GM21529 (cell line): ENCODE results near the gene EFCC1.
"Not testable (repeated sequence)": the region's sequence is repeated elsewhere in the genome, so short reads cannot be mapped to it uniquely, and the experiment has no call there.

Experiments
- ATAC-seq: cut with Tn5 transposase; IDR thresholded peaks from one replicate; pipeline ENCODE4 v1.9.1; 2021; ENCODE audit not compliant: unreplicated experiment

The EFCC1 gene

DNA sequence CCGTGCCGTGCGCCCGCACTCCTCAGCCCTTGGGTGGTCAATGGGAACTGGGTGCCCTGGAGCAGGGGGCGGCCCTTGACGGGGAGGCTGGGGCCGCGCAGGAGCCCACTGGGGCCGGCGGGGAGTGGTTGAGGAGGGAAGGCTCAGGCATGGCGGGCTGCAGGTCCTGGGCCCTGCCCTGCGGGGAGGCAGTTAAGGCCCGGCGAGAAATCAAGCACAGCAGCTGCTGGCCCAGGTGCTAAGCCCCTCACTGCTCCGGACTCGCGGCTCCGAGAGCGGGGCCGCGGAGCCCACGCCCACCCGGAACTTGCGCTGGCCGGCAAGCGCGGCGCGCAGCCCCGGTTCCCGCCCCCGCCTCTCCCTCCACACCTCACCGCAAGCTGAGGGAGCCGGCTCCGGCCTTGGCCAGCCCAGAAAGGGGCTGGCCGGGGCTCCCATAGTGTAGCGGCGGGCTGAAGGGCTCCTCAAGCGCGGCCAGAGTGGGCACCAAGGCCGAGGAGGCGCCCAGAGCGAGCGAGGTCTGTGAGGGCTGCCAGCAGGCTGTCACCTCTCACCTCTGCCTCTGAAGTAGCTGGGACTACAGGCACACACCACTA is 67.3 kb downstream of the EFCC1 start:
- no peak for ATAC-seq

DNA sequence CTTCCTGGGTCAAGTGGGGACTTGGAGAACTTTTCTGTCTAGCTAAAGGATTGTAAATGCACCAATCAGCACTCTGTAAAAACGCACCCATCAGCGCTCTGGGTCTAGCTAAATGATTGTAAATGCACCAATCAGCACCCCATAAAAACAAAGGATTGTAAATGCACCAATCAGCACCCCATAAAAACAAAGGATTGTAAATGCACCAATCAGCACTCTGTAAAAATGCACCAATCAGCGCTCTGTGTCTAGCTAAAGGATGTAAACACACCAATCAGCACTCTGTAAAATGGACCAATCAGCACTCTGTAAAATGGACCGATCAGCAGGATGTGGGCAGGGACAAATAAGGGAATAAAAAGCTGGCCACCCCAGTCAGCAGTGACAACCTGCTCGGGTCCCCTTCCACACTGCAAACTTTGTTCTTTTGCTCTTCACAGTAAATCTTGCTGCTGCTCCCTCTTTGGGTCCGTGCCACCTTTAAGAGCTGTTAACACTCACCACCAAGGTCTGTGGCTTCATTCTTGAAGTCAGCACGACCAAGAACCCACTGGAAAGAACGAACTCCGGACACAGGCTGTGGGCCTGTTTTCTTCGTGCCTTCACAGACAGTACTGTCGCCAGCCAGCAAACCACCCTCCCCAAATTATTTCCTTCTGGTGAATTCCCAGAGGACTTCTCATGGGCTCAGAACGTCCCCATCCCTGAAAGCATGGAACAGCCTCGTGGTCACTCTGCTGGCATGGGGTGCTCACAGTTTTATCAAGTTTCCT is 68.4 kb downstream of the EFCC1 start:
- not testable (repeated sequence) for ATAC-seq

DNA sequence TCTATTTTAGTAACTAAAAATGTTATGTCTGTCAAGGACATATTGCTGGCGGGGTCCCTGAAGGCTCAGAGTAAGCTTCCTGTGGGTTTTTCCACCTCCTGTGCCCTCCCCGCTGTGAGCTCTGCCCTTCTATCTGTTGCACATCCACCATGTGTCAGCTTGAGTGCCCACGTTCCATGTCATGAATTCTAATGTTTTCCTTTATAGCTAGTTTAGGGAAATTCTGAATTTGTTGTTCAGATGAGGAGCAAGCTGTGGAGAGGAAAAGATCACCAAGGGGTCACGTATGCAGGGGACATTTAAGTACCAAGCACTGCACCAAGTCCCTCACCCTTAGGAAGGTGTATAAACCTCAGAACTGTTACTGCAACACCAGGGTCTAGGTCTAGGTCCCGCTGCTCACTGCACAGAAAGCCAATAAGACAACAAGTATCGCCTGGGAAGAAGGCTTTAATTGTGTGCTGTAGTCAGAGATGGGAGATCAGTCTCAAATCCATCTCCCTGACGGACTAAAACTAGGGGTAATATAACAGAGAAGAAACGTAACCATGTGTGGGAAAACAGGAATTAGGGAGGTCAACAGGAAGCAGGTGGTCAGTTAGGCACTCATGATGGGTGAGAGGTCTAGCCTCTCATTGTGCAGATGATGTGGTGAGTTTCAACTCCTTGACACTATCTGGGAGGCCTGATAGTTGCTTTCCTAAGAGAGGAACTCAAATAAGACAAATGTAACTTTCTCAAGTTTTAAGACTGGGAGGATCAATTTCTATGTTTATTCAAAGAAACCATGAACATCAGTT is 69.2 kb downstream of the EFCC1 start:
- ATAC-seq = no peak

DNA sequence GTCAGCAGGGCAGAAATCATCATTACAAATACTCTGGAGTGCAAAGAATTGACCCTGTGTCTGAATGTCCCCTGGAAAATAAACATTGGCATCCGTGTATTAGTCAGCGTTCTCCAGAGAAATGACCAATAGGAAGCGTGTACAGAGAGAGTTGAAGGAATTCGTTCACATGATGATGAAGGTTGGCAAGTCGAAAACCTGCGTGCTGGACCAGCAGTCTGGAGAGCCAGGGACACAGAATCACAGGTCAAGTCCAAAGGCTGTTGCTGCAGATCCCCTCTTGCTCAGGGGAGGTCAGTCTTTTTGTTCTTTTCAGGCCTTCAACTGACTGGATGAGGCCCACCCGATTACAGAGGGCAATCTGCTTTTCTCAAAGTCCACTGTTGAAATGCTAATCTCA is 76.1 kb downstream of the EFCC1 start:
- ATAC-seq = no peak

DNA sequence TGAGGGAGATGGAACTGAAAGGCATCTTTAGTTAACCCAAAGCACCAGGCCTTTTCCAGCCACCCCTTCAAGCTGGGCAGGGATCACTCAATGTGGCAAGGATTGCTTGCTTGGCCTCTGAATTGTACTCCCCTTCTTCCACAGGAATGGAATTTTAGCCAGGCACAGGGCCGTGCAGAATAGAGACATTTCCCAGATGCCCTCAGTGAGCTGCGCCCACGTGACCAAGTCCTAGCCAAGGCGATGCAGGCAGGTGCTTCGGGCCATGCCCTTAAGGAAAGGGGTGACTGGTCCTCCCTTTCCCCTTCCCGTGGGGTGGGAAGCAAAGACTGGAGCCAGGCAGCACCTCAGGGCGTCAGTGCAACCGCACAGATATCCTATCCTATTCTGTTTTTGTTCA is 77.4 kb downstream of the EFCC1 start:
- ATAC-seq = no peak

DNA sequence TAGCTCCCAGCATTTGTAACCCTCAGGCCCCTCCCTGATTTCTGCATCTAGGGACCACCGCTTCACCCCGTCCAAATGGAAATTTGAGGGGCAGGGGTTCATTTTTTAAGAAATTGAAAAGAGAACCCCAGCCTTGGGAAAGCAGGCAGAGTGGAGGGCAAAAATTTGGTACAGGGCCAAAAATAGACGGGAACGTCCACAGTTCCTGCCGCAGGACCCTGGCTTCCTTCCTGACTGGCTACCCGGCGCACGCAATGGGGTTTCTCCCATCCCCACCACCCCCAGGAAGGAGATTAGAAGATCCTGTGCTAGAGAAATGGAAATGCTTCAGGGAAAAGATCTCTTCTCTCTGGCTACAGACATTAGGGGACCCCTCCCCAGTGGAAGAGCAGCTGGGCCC is 80.4 kb downstream of the EFCC1 start:
- ATAC-seq = no peak

DNA sequence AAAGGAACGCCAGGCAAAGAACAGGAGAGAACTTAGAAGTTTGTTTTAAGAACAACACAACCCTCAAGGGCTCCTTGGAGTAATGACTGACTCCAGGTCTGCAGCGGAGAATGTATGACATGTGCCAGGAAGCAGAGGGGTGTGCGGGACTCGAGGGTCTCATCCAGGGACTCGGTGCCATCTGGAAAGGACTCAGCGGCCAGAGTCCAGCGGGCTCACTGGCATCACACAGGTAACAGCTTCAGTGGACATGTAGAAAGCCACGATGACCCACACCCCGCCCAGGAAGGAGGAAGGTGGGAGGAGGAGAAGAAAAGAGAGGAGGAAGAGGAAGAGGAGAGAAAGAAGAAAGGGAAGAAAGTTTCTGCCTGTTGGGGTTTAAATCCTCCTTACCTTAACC is 80.9 kb downstream of the EFCC1 start:
- ATAC-seq = no peak

DNA sequence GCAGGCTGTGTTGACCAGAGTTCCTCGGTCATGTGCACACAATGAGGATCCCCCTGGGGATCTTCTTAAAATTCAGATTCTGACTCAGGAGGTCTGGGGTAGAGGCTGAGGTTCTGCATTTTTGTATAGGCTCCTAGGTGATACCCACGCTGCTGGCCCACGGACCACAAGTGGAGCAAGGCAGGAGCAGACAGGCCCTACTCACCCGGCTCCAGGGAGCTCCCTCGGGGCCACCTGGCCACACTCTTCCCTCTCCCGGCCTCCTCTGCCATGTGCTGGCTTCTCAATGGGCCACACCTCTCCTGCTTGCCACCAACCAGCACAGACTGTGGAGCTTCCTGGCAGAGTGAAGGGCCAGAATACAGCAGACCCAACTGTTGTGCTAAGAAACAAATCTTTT is 83.4 kb downstream of the EFCC1 start:
- ATAC-seq = no peak

DNA sequence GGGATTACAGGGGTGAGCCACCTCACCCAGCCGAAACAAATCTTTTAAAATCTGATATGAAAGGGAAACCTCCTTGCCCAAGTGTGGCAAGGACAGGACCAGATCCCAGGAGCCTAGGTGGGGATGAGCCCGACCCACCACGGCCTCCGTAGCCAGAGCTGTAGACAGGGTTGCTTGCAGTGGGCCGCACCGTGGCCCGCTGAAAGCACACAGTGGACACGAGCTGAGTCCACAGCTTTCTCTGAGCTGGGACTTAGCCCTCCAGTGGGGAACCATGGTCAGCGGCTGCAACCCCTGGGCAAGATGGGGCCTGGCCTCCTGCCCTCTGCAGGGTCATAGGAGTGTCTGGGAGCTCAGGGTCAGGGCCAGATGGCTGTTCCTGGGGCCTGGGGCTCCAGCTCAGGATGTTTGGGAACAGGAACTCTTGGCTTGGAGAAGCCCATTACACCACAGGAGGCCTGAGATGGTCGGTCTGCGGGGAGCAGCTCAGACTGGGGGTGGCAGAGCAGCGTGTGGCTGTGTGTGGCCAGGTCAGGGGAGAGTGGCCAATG is 84.1 kb downstream of the EFCC1 start:
- no peak for ATAC-seq

DNA sequence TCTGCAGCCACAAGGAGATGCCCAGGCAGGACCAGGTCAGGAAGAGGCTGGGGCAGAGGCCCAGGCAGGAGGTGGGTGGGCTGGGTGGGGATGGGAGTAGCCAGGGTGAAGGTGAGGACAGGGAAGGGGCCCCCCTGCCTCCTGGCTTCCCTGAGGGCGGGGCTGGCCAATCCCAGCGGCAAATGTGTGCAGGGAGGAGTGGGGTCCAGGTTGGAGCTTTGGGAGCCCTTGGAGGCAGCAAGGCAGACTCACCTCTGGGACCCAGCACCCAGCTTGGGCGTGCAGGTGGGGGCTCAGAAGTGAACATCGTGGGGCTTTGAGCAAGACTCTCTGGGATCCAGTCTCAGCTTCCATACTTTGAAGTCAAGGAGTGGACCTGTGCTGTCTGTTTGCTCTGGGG is 84.7 kb downstream of the EFCC1 start:
- no peak for ATAC-seq

DNA sequence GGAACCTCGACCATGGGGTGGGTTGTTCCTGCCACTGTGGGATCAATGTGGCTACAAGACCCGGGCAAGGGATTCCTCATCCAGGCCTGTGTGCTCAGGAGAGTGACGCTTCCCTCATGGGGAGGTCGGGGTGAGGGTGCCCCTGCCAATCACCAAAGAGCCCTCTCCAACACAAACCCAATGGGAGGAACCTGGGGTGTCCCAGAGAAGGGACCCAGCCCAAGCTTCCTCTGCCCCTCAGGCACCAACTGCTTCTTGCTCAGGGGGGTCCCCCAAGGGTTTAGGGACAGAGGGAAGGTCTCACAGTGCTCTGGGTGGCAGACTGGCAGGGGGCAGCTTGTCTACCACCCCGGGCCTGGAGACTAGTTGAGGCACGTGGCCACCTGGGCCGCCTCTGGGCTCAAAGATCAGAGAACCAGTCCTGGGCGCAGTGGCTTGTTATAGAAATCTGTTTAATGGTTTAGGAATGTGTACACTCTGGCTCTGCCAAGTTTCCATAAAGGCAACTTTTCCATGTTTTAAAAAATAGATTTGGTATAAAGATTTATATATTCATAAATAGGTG is 86.1 kb downstream of the EFCC1 start:
- no peak for ATAC-seq

DNA sequence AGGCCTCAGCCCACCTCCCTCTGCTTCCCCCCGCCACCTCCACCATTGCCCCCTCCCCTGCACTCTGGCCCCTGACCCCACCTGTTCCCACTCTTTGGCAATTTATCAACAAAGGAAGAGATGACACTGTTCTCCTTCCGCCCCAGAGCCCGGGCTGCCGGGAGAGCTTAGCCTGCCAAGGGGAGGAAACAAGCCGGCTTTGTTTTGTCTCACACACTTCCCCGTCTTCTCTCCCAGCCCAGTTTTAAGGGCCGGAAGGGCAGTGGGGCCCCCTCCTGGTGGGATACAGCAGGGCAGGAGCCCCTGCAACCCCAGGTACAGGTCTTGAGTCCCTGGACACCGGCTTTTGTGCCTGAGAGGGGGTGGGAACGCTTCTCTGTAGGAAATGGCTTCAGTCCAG is 86.8 kb downstream of the EFCC1 start:
- not testable (repeated sequence) for ATAC-seq

DNA sequence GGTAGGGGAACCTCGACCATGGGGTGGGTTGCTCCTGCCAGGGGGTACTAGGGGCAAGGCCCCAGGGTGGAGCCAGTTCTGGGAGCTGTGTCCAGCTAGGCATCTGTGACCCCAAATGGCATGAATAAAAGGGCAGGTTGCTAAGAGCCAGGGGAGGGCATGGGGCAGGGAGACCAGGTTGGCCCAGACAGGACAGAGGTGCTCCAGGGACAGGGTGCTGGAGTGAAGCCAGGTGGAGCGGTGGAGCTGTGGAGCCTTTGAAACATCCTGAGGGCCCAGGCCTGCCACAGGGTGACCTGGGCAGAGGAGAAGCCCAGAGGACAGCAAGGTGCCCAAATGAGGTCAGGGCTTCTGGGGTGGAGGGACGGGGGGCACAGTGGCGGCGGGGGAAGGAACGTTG is 87.2 kb downstream of the EFCC1 start:
- ATAC-seq = not testable (repeated sequence)
